WTC11 (cell line): Measurements from ENCODE around the gene PCDH19.

Experiments
- CTCF ChIP-seq: fragments of 200-600 bp; IDR thresholded peaks from 2 replicates; pipeline ENCODE4 v1.8.0; 2022; ENCODE audit warnings: antibody characterized with exemption
- JUN ChIP-seq: sonication (generic); formaldehyde crosslinking; IDR thresholded peaks from 2 replicates; pipeline ENCODE4 v1.8.0; 2023; ENCODE audit warnings: mild to moderate bottlenecking, missing genetic modification reagents
- ZNF396 ChIP-seq: fragments of 250-450 bp; sonication (Bioruptor Pico); IDR thresholded peaks from 2 replicates; pipeline ENCODE4 v1.8.0; 2021; ENCODE audit warnings: mild to moderate bottlenecking, moderate library complexity, borderline replicate concordance

DNA sequence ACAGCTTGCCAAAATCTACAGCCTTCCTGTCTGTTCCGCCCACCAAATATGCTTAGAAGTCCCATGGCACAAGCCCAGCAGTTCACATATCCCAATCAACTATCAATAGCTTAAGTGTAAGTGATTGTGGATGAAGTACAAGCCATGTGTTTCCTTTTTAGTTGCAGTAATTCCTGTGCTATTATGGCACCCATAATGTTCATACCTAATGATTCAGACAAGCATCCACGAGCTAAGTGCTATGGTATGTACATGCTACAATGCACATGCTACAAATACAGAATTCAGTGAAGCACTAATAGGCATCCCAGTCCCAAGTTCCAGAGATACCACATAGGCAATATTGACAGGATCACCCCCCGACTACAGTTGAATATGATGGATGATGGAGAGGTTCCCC lies 94.5 kb downstream of the PCDH19 start:
- TF ChIP-seq ZNF396 (no peak), JUN (no peak), CTCF (no peak)
